Measurements from ENCODE around the gene PPP2R2B. TPM values are rescaled to one million over a fixed set of nuclear protein-coding genes. Genes with fewer than 3 reads are reported as not detected.

PPP2R2B gene
- polyA plus RNA-seq, 3 donors: 0.08 TPM; not detected in 2

- H3K9me3 Mint-ChIP-seq: peaks cover 10 to 28% (median 21%) of the 10 kb centered on the region in 7 donors
- Histone ChIP-seq H3K36me3 (replicated peaks in 1 of 2; ENCODE audit: control insufficient read depth in 1 of 2, insufficient read depth in 2 of 2, low read length in 2 of 2) (no peaks in the 10 kb centered on the region), H3K9me3 (replicated peaks in 1 of 2; ENCODE audit: control insufficient read depth in 1 of 2, insufficient read depth in 1 of 2, low read length in 2 of 2) (peaks cover 3 to 4% of the 10 kb centered on the region in 2 donors), H3K4me1 (ENCODE audit: control insufficient read depth in 1 of 2, insufficient read depth in 2 of 2, low read length in 2 of 2) (no peaks in the 10 kb centered on the region), H3K79me2 (ENCODE audit: insufficient read depth, low read length) (no peaks in the 10 kb centered on the region), H3K27me3 (ENCODE audit: control insufficient read depth in 2 of 2, insufficient read depth in 2 of 2, low read length in 2 of 2) (no peaks in the 10 kb centered on the region), H3K27ac (ENCODE audit: low read depth in 1 of 2, low read length in 2 of 2) (no peak overlapping the region), H3K9ac (ENCODE audit: insufficient read depth, low read length, poor library complexity, severe bottlenecking) (no peak overlapping the region), H2AFZ (ENCODE audit: insufficient read depth, low read depth, low read length, poor library complexity, severe bottlenecking) (no peak overlapping the region), H3K4me3 (replicated peaks in 1 of 3; ENCODE audit: low read depth in 2 of 3, low read length in 3 of 3) (no peak overlapping the region), H3K4me2 (replicated peaks; ENCODE audit: extremely low read depth, low read length, poor library complexity, severe bottlenecking) (no peak overlapping the region), H4K20me1 (ENCODE audit: insufficient read depth, low read length) (no peaks in the 10 kb centered on the region)
- no peaks in the 10 kb centered on the region for H3K36me3 Mint-ChIP-seq
- H3K4me1 Mint-ChIP-seq: no peaks in the 10 kb centered on the region
- peaks cover 0 to 2% (median 1%) of the 10 kb centered on the region in 3 donors for H3K27me3 Mint-ChIP-seq (ENCODE audit: low read depth in 3 of 3)
- no peak overlapping the region for H3K27ac Mint-ChIP-seq
- intact Hi-C loops (cut with micrococcal nuclease): no loop called here
- no peak overlapping the region for H3K4me3 Mint-ChIP-seq
- 95% methylated on average over 5 of the region's 5 CpGs for WGBS (ENCODE audit: insufficient coverage)
- DNase-seq: no peak
- no peak for TF ChIP-seq CTCF (IDR thresholded peaks at IDR 0.05)
Measured at GRCh38 chr5:146734936-146735577, 143.5 kb downstream of the PPP2R2B start.

GRCh38 chr5:146732962-146733361, 145.6 kb downstream of the PPP2R2B start:
- no peak overlapping the region for H3K27ac Mint-ChIP-seq
- peaks cover 23 to 41% (median 32%) of the 10 kb centered on the region in 7 donors for H3K9me3 Mint-ChIP-seq
- no peak overlapping the region for H3K9ac ChIP-seq (ENCODE audit: insufficient read depth, low read length, poor library complexity, severe bottlenecking)
- H3K36me3 ChIP-seq (replicated peaks in 1 of 2; ENCODE audit: control insufficient read depth in 1 of 2, insufficient read depth in 2 of 2, low read length in 2 of 2): no peaks in the 10 kb centered on the region
- H3K36me3 Mint-ChIP-seq: no peaks in the 10 kb centered on the region
- no peaks in the 10 kb centered on the region for H3K27me3 ChIP-seq (ENCODE audit: control insufficient read depth in 2 of 2, insufficient read depth in 2 of 2, low read length in 2 of 2)
- H3K4me3 ChIP-seq (replicated peaks in 1 of 3; ENCODE audit: low read depth in 2 of 3, low read length in 3 of 3): no peak overlapping the region
- no peak for DNase-seq
- H3K4me2 ChIP-seq (replicated peaks; ENCODE audit: extremely low read depth, low read length, poor library complexity, severe bottlenecking): no peak overlapping the region
- intact Hi-C loops (cut with micrococcal nuclease): no loop called here
- peaks cover 0 to 2% (median 1%) of the 10 kb centered on the region in 3 donors for H3K27me3 Mint-ChIP-seq (ENCODE audit: low read depth in 3 of 3)
- no peak overlapping the region for H3K4me3 Mint-ChIP-seq
- peaks cover 16 to 17% of the 10 kb centered on the region in 2 donors for H3K9me3 ChIP-seq (replicated peaks in 1 of 2; ENCODE audit: control insufficient read depth in 1 of 2, insufficient read depth in 1 of 2, low read length in 2 of 2)
- TF ChIP-seq CTCF (IDR thresholded peaks at IDR 0.05): no peak
- no peaks in the 10 kb centered on the region for H3K4me1 Mint-ChIP-seq
- WGBS (ENCODE audit: insufficient coverage): no CpG with 5 or more reads among the region's 3 CpGs
- no peaks in the 10 kb centered on the region for H3K79me2 ChIP-seq (ENCODE audit: insufficient read depth, low read length)
- no peak overlapping the region for H2AFZ ChIP-seq (ENCODE audit: insufficient read depth, low read depth, low read length, poor library complexity, severe bottlenecking)
- H4K20me1 ChIP-seq (ENCODE audit: insufficient read depth, low read length): no peaks in the 10 kb centered on the region
- H3K27ac ChIP-seq (ENCODE audit: low read depth in 1 of 2, low read length in 2 of 2): no peak overlapping the region
- H3K4me1 ChIP-seq (ENCODE audit: control insufficient read depth in 1 of 2, insufficient read depth in 2 of 2, low read length in 2 of 2): no peaks in the 10 kb centered on the region
